CD8-positive, alpha-beta memory T cell (primary cell): ENCODE data around the gene EEPD1. TPM values are rescaled to one million over a fixed set of nuclear protein-coding genes. Genes with fewer than 3 reads are reported as not detected.
"Not testable (repeated sequence)": the region's sequence is repeated elsewhere in the genome, so short reads cannot be mapped to it uniquely, and the experiment has no call there.

ENCODE experiments used
- CTCF ChIA-PET: fragments of 350-600 bp; sonication (Branson Sonifier 250); formaldehyde crosslinking; loops from one replicate; lab custom pipeline; 2021; ENCODE audit warnings: antibody characterized with exemption; lab: Charles Lee
- POLR2A ChIA-PET: fragments of 350-600 bp; sonication (Branson Sonifier 250); formaldehyde crosslinking; loops from one replicate; lab custom pipeline; 2021; ENCODE audit warnings: antibody characterized with exemption; lab: Charles Lee
- DNase-seq, 5 donors: peaks; one replicate each; pipeline versions ENCODE4 v3.0.0 to v3.0.0-alpha.2; 2020 to 2022; ENCODE audit warnings: mixed read lengths in 1 of 5
- H3K27ac ChIP-seq: one replicate; pipeline ENCODE4 v1.7.0; 2013; ENCODE audit warnings: low read depth, mild to moderate bottlenecking, low read length, moderate library complexity
- H3K27me3 ChIP-seq: 2 replicates; pipeline ENCODE4 v1.7.0; 2013; ENCODE audit warnings: low read length, mild to moderate bottlenecking; ENCODE audit not compliant: insufficient read depth, poor library complexity, severe bottlenecking
- H3K36me3 ChIP-seq: 2 replicates; pipeline ENCODE4 v1.7.0; 2013; ENCODE audit warnings: mild to moderate bottlenecking, low read length, moderate library complexity; ENCODE audit not compliant: insufficient read depth
- H3K4me1 ChIP-seq: 2 replicates; pipeline ENCODE4 v1.7.0; 2013; ENCODE audit warnings: mild to moderate bottlenecking, low read length, moderate library complexity; ENCODE audit not compliant: insufficient read depth
- H3K4me3 ChIP-seq: 2 replicates; pipeline ENCODE4 v1.7.0; 2013; ENCODE audit warnings: mild to moderate bottlenecking, low read length
- H3K9me3 ChIP-seq: 2 replicates; pipeline ENCODE4 v1.7.0; 2013; ENCODE audit warnings: mild to moderate bottlenecking, low read length
- H3K27ac Mint-ChIP-seq, 8 donors: one replicate each; pipeline ENCODE4 v1.8.0; 2020 to 2021; ENCODE audit warnings: mixed read lengths in 8 of 8, mild to moderate bottlenecking in 6 of 8, inconsistent platforms in 3 of 8, moderate library complexity in 3 of 8
- H3K27me3 Mint-ChIP-seq, 2 donors: one replicate each; pipeline ENCODE4 v1.8.0; 2020 to 2021; ENCODE audit warnings: mixed read lengths in 2 of 2, mild to moderate bottlenecking in 1 of 2, moderate library complexity in 1 of 2
- H3K36me3 Mint-ChIP-seq, 3 donors: one replicate each; pipeline ENCODE4 v1.8.0; 2020 to 2021; ENCODE audit warnings: mixed read lengths in 3 of 3, inconsistent platforms in 1 of 3, mild to moderate bottlenecking in 1 of 3
- H3K4me1 Mint-ChIP-seq, 3 donors: one replicate each; pipeline ENCODE4 v1.8.0; 2020 to 2021; ENCODE audit warnings: mixed read lengths in 3 of 3, inconsistent platforms in 1 of 3, mild to moderate bottlenecking in 1 of 3
- H3K4me3 Mint-ChIP-seq, 7 donors: one replicate each; pipeline ENCODE4 v1.8.0; 2020 to 2021; ENCODE audit warnings: mixed read lengths in 7 of 7, mild to moderate bottlenecking in 6 of 7, moderate library complexity in 4 of 7, inconsistent platforms in 2 of 7
- H3K9me3 Mint-ChIP-seq, 5 donors: one replicate each; pipeline ENCODE4 v1.8.0; 2020 to 2022; ENCODE audit warnings: mixed read lengths in 5 of 5, mild to moderate bottlenecking in 3 of 5, moderate library complexity in 2 of 5, inconsistent platforms in 1 of 5
- polyA plus RNA-seq: library from polyadenylated mRNA; unstranded; fragments of 300-500 nt; fragmentation: Illumina TruSeq; gene quantifications from one replicate; pipeline ENCODE4 v1.2.3, GENCODE V29; 2021
- total RNA-seq, 2 experiments: library from RNA; stranded (reverse); gene quantifications; one replicate each; pipeline ENCODE4 v1.2.3, GENCODE V29; 2021

The EEPD1 gene
- total and polyA plus RNA-seq, 3 experiments from 2014 or later, result 0.66 to 15.0 (median 0.84) TPM

- H3K27me3 ChIP-seq, result peaks cover 3% of the 10 kb centered on the region
- no peaks in the 10 kb centered on the region for H3K36me3 ChIP-seq
- H3K4me1 ChIP-seq, result no peaks in the 10 kb centered on the region
- no peaks in the 10 kb centered on the region for H3K9me3 ChIP-seq
- Mint-ChIP-seq H3K27ac (no peak overlapping the region), H3K4me3 (no peak overlapping the region), H3K36me3 (no peaks in the 10 kb centered on the region), H3K27me3 (peaks cover 6 to 18% of the 10 kb centered on the region in 2 donors), H3K9me3 (no peaks in the 10 kb centered on the region), H3K4me1 (peaks cover 0 to 4% (median 2%) of the 10 kb centered on the region in 3 donors)
- ChIA-PET CTCF (interaction anchor here (0.9 to 3.0 kb wide), 7 partner anchors 9 to 332 kb away, joined by 3 to 15 read pairs (median 4); no protein-coding TSS in a partner anchor), POLR2A (no interaction called here)
- H3K4me3 ChIP-seq, result no peak overlapping the region
- no peak overlapping the region for H3K27ac ChIP-seq
- DNase-seq, result no peak
These were observed 164.2 kb downstream of the EEPD1 start for GRCh38 chr7:36317276-36317675.

- no peak for DNase-seq
- Histone ChIP-seq H3K27me3 (peaks cover 3% of the 10 kb centered on the region), H3K9me3 (no peaks in the 10 kb centered on the region), H3K36me3 (no peaks in the 10 kb centered on the region), H3K4me1 (no peaks in the 10 kb centered on the region), H3K4me3 (no peak overlapping the region), H3K27ac (no peak overlapping the region)
- no peaks in the 10 kb centered on the region for H3K4me1 Mint-ChIP-seq
- H3K4me3 Mint-ChIP-seq, result no peak overlapping the region
- H3K9me3 Mint-ChIP-seq, result no peaks in the 10 kb centered on the region
- no peak overlapping the region for H3K27ac Mint-ChIP-seq
- POLR2A ChIA-PET, result no interaction called here
- no peaks in the 10 kb centered on the region for H3K36me3 Mint-ChIP-seq
- CTCF ChIA-PET, result interaction anchor here (1.0 to 3.0 kb wide), 8 partner anchors 8 to 332 kb away, joined by 3 to 15 read pairs (median 4); no protein-coding TSS in a partner anchor
- peaks cover 5 to 24% of the 10 kb centered on the region in 2 donors for H3K27me3 Mint-ChIP-seq
These were observed 165.1 kb downstream of the EEPD1 start for GRCh38 chr7:36318116-36318515.

- H3K27ac ChIP-seq, H3K36me3 ChIP-seq, H3K9me3 Mint-ChIP-seq, DNase-seq, H3K4me1 Mint-ChIP-seq, POLR2A ChIA-PET, H3K9me3 ChIP-seq, H3K27me3 ChIP-seq, H3K4me1 ChIP-seq, H3K4me3 ChIP-seq, H3K27ac Mint-ChIP-seq, H3K4me3 Mint-ChIP-seq, H3K36me3 Mint-ChIP-seq: not testable (repeated sequence)
- CTCF ChIA-PET, result interaction anchor here (1.1 kb wide), 1 partner anchor 318 kb away, joined by 3 read pairs; no protein-coding TSS in a partner anchor
- peaks cover 5 to 24% of the 10 kb centered on the region in 2 donors for H3K27me3 Mint-ChIP-seq
These were observed 168.2 kb downstream of the EEPD1 start for GRCh38 chr7:36321284-36321683.

GRCh38 chr7:36336390-36336789, 183.3 kb downstream of the EEPD1 start:
- Histone ChIP-seq H3K4me3 (no peak overlapping the region), H3K4me1 (no peaks in the 10 kb centered on the region), H3K27me3 (no peaks in the 10 kb centered on the region), H3K36me3 (no peaks in the 10 kb centered on the region), H3K27ac (no peak overlapping the region), H3K9me3 (no peaks in the 10 kb centered on the region)
- ChIA-PET POLR2A (no interaction called here), CTCF (no interaction called here)
- no peak for DNase-seq
- H3K27ac Mint-ChIP-seq, result no peak overlapping the region
- H3K36me3 Mint-ChIP-seq, result peaks cover 2 to 10% (median 4%) of the 10 kb centered on the region in 3 donors
- peaks cover 2 to 7% of the 10 kb centered on the region in 2 donors for H3K27me3 Mint-ChIP-seq
- peaks cover 0 to 8% (median 0%) of the 10 kb centered on the region in 5 donors for H3K9me3 Mint-ChIP-seq
- H3K4me3 Mint-ChIP-seq, result no peak overlapping the region
- no peaks in the 10 kb centered on the region for H3K4me1 Mint-ChIP-seq

GRCh38 chr7:36338256-36338655, 185.2 kb downstream of the EEPD1 start:
- Mint-ChIP-seq H3K4me3 (no peak overlapping the region), H3K36me3 (peaks cover 2 to 6% (median 5%) of the 10 kb centered on the region in 3 donors), H3K9me3 (peaks cover 0 to 2% (median 0%) of the 10 kb centered on the region in 5 donors), H3K27me3 (peaks cover 10 to 14% of the 10 kb centered on the region in 2 donors), H3K4me1 (no peaks in the 10 kb centered on the region), H3K27ac (no peak overlapping the region)
- ChIA-PET POLR2A (no interaction called here), CTCF (no interaction called here)
- no peak overlapping the region for H3K27ac ChIP-seq
- no peaks in the 10 kb centered on the region for H3K9me3 ChIP-seq
- H3K27me3 ChIP-seq, result no peaks in the 10 kb centered on the region
- DNase-seq, result no peak
- no peak overlapping the region for H3K4me3 ChIP-seq
- H3K4me1 ChIP-seq, result no peaks in the 10 kb centered on the region
- no peaks in the 10 kb centered on the region for H3K36me3 ChIP-seq

GRCh38 chr7:36343548-36343947, 190.5 kb downstream of the EEPD1 start:
- H3K4me3 ChIP-seq, result no peak overlapping the region
- no peaks in the 10 kb centered on the region for H3K36me3 ChIP-seq
- H3K9me3 Mint-ChIP-seq, result peaks cover 0 to 2% (median 0%) of the 10 kb centered on the region in 5 donors
- H3K36me3 Mint-ChIP-seq, result peaks cover 0 to 5% (median 0%) of the 10 kb centered on the region in 3 donors
- H3K4me1 Mint-ChIP-seq, result no peaks in the 10 kb centered on the region
- no peak for DNase-seq
- POLR2A ChIA-PET, result no interaction called here
- H3K27ac ChIP-seq, result no peak overlapping the region
- H3K4me1 ChIP-seq, result no peaks in the 10 kb centered on the region
- no peak overlapping the region for H3K27ac Mint-ChIP-seq
- peaks cover 10 to 18% of the 10 kb centered on the region in 2 donors for H3K27me3 Mint-ChIP-seq
- no peak overlapping the region for H3K4me3 Mint-ChIP-seq
- no peaks in the 10 kb centered on the region for H3K27me3 ChIP-seq
- CTCF ChIA-PET, result no interaction called here
- no peaks in the 10 kb centered on the region for H3K9me3 ChIP-seq

GRCh38 chr7:36344622-36345021, 191.6 kb downstream of the EEPD1 start:
- ChIA-PET POLR2A (no interaction called here), CTCF (no interaction called here)
- no peaks in the 10 kb centered on the region for H3K36me3 ChIP-seq
- H3K27ac Mint-ChIP-seq, result no peak overlapping the region
- DNase-seq, result no peak
- no peak overlapping the region for H3K4me3 Mint-ChIP-seq
- H3K27me3 ChIP-seq, result no peaks in the 10 kb centered on the region
- peaks cover 0 to 2% (median 0%) of the 10 kb centered on the region in 5 donors for H3K9me3 Mint-ChIP-seq
- H3K27me3 Mint-ChIP-seq, result peaks cover 10 to 18% of the 10 kb centered on the region in 2 donors
- H3K27ac ChIP-seq, result no peak overlapping the region
- H3K9me3 ChIP-seq, result no peaks in the 10 kb centered on the region
- H3K4me1 ChIP-seq, result no peaks in the 10 kb centered on the region
- no peaks in the 10 kb centered on the region for H3K4me1 Mint-ChIP-seq
- H3K36me3 Mint-ChIP-seq, result peaks cover 0 to 5% (median 0%) of the 10 kb centered on the region in 3 donors
- H3K4me3 ChIP-seq, result no peak overlapping the region

- Histone ChIP-seq H3K36me3 (no peaks in the 10 kb centered on the region), H3K4me3 (no peak overlapping the region), H3K27ac (no peak overlapping the region), H3K9me3 (no peaks in the 10 kb centered on the region), H3K4me1 (no peaks in the 10 kb centered on the region), H3K27me3 (no peaks in the 10 kb centered on the region)
- H3K9me3 Mint-ChIP-seq, result peaks cover 0 to 2% (median 0%) of the 10 kb centered on the region in 5 donors
- ChIA-PET CTCF (no interaction called here), POLR2A (no interaction called here)
- H3K4me3 Mint-ChIP-seq, result no peak overlapping the region
- H3K27me3 Mint-ChIP-seq, result peaks cover 9 to 11% of the 10 kb centered on the region in 2 donors
- DNase-seq, result no peak
- peaks cover 0 to 5% (median 0%) of the 10 kb centered on the region in 3 donors for H3K36me3 Mint-ChIP-seq
- no peaks in the 10 kb centered on the region for H3K4me1 Mint-ChIP-seq
- H3K27ac Mint-ChIP-seq, result no peak overlapping the region
These were observed 193.3 kb downstream of the EEPD1 start for GRCh38 chr7:36346260-36346831.
